ENCODE measurements around the gene MRFAP1.

MRFAP1 gene

DNA sequence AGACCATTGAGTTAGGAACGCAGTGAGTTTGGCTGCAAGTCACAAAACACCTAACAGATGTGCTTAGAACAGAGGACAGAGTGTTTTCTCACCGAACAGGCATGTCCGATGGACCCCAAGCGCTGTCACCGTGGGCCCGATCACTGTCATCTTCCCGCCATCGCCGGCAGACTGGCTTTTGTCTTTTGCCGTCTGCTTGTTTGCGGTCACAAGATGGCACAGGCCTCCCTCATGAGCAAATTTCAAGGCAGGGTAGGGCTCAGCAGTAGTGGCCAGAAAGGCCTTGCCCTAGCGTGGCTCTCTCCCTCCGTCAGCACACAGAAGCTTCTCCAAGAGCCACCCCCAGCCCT is 21.4 kb upstream of the MRFAP1 start:
- TF ChIP-seq CTCF (IDR thresholded peaks at IDR 0.05) = no peak

DNA sequence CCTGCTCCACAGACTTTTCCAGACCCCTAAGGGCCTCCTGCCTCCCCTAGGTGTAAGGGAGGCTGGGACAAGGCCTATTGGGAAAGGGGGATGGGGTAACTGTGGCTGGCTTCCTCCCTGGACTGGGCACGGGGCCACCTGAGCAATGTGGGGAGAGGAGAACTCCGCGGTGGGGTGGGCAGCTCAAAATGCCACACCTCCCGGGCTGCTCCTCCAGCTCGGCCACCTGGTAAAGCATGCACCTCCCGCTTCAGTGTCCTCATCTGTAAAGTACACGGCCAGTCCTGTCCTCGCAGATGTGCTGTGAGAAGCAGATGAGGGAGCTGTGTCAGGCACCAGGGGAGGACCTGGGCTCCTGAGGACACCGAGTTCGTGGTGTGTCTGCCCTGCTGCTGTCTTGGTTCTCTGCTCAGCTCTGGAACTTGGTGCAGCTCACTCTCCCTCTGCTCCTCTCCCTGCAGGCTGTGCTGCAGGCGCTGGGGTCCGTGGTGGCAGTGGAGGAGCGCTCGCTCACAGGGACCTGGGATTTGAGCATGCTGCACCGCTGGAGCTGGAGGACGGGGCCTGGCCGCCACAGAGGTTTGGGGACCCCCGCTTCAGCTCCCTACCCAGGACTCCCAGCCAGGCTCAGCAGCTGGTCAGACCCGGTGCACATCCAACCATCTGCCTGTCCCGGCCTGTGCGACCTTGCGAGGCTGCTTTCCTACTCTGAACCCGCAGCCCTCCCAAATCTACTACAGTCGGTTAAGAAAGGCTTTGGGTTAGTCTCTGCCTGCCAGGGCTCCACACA is 20.8 kb upstream of the MRFAP1 start:
- H3K9me3 Mint-ChIP-seq = no peaks in the 10 kb centered on the region
- no peaks in the 10 kb centered on the region for H3K4me1 Mint-ChIP-seq
- TF ChIP-seq CTCF (IDR thresholded peaks at IDR 0.05) = no peak
- no peak overlapping the region for H3K4me3 Mint-ChIP-seq
- no peaks in the 10 kb centered on the region for H3K27me3 Mint-ChIP-seq (ENCODE audit: low read depth, poor library complexity)
- no peak overlapping the region for H3K27ac Mint-ChIP-seq
- no peak for DNase-seq
- H3K36me3 Mint-ChIP-seq (ENCODE audit: low read depth) = peaks cover 27% of the 10 kb centered on the region

More for the DNA sequence above, 21.4 kb upstream of the MRFAP1 start:
- Mint-ChIP-seq H3K4me1 (no peaks in the 10 kb centered on the region), H3K27me3 (ENCODE audit: low read depth, poor library complexity) (no peaks in the 10 kb centered on the region), H3K4me3 (no peak overlapping the region), H3K27ac (no peak overlapping the region), H3K36me3 (ENCODE audit: low read depth) (peaks cover 27% of the 10 kb centered on the region), H3K9me3 (no peaks in the 10 kb centered on the region)
- no peak for DNase-seq

- no peak for DNase-seq
- Mint-ChIP-seq H3K9me3 (no peaks in the 10 kb centered on the region), H3K4me1 (peaks cover 3% of the 10 kb centered on the region), H3K4me3 (no peak overlapping the region), H3K36me3 (ENCODE audit: low read depth) (peaks cover 27% of the 10 kb centered on the region), H3K27ac (no peak overlapping the region), H3K27me3 (ENCODE audit: low read depth, poor library complexity) (no peaks in the 10 kb centered on the region)
- no peak for TF ChIP-seq CTCF (IDR thresholded peaks at IDR 0.05)
Observed at GRCh38 chr4:6620296-6620695, 20.2 kb upstream of the MRFAP1 start.

- no peak for TF ChIP-seq CTCF (IDR thresholded peaks at IDR 0.05)
- DNase-seq = no peak
- H3K36me3 Mint-ChIP-seq (ENCODE audit: low read depth) = peaks cover 26% of the 10 kb centered on the region
- peaks cover 6% of the 10 kb centered on the region for H3K4me1 Mint-ChIP-seq
- no peak overlapping the region for H3K4me3 Mint-ChIP-seq
- H3K9me3 Mint-ChIP-seq = no peaks in the 10 kb centered on the region
- no peaks in the 10 kb centered on the region for H3K27me3 Mint-ChIP-seq (ENCODE audit: low read depth, poor library complexity)
- H3K27ac Mint-ChIP-seq = no peak overlapping the region
Observed at GRCh38 chr4:6620891-6621555, 19.5 kb upstream of the MRFAP1 start.

- Mint-ChIP-seq H3K27ac (no peak overlapping the region), H3K4me3 (no peak overlapping the region), H3K9me3 (no peaks in the 10 kb centered on the region), H3K27me3 (ENCODE audit: low read depth, poor library complexity) (no peaks in the 10 kb centered on the region), H3K36me3 (ENCODE audit: low read depth) (peaks cover 21% of the 10 kb centered on the region), H3K4me1 (peaks cover 6% of the 10 kb centered on the region)
- DNase-seq = no peak
- TF ChIP-seq CTCF (IDR thresholded peaks at IDR 0.05) = no peak
Observed at GRCh38 chr4:6621556-6621927, 18.9 kb upstream of the MRFAP1 start.

GRCh38 chr4:6622744-6623143 is 17.7 kb upstream of the MRFAP1 start:
- Mint-ChIP-seq H3K27ac (no peak overlapping the region), H3K4me3 (no peak overlapping the region), H3K36me3 (ENCODE audit: low read depth) (peaks cover 13% of the 10 kb centered on the region), H3K9me3 (no peaks in the 10 kb centered on the region), H3K4me1 (peaks cover 6% of the 10 kb centered on the region), H3K27me3 (ENCODE audit: low read depth, poor library complexity) (no peaks in the 10 kb centered on the region)
- no peak for TF ChIP-seq CTCF (IDR thresholded peaks at IDR 0.05)
- no peak for DNase-seq

Measured in nephron progenitor cell (in vitro differentiated cells).